NCI-H69 (cell line): Measurements from ENCODE around the gene MRAP.

Experiments used
- DNase-seq: peaks from one replicate; lab custom pipeline; 2025; lab: John Stamatoyannopoulos, UW

MRAP gene

GRCh38 chr21:32322676-32323075 is 24.0 kb downstream of the MRAP start:
- DNase-seq: no peak

DNA sequence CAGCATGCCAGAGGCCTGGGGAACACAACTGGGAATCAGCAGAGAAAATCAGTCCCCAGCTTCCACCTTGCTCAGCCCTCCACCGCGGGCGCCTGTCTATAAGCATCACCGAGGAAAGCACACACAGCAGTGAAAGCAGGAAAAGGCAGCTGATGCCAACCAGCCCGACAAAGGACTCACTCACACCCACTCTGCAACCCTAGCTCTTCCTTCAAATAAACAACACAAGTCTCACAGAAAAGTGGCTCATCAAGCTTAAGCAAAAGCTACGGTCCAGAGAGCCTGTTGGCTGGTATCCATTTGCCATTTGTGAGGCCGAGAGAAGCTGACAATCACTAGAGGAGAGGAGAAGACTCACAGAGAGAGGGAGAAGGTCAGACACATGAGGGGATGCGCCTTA is 27.1 kb downstream of the MRAP start:
- no peak for DNase-seq

DNA sequence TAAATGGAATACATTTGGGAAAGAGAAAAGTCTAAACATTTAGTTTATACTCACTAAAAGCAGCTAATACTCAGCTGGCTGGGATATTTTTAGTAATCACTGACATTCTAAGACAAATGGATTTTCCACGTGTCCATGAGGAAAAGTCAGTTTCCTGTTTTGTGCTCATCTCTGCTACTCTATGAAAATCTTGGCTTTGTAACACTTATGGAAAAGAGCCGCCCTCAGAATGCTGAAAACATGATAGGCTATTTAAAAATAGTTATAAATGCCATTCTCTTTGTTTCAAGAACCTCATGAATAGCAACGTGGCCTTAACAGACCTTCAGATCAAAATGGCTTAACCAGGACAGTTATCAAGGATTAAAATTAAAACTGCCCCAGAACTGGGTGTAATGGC is 29.9 kb downstream of the MRAP start:
- no peak for DNase-seq

- DNase-seq: no peak
Measured at GRCh38 chr21:32329331-32329730, 30.7 kb downstream of the MRAP start.

DNA sequence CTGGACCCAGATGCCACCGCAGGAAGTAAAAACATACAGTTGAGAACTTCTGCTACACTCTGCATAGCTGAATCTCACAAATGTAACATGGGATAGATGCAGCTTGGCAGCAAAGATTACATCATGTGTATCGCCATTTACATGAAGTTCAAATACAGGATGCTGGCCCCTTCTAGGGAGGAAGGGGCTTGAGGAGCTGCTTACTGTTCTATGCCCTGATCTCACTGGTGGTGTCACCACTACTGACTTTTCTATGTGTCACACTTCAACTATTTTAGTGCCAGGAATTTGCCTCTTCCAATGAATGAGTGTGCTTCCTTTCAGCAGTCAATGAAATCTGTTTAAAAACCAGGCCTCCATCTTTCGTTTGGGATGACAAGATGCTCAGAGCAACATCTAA is 31.1 kb downstream of the MRAP start:
- DNase-seq: no peak

GRCh38 chr21:32330784-32331311 is 32.2 kb downstream of the MRAP start:
- peak; percentile 84 for DNase-seq

DNA sequence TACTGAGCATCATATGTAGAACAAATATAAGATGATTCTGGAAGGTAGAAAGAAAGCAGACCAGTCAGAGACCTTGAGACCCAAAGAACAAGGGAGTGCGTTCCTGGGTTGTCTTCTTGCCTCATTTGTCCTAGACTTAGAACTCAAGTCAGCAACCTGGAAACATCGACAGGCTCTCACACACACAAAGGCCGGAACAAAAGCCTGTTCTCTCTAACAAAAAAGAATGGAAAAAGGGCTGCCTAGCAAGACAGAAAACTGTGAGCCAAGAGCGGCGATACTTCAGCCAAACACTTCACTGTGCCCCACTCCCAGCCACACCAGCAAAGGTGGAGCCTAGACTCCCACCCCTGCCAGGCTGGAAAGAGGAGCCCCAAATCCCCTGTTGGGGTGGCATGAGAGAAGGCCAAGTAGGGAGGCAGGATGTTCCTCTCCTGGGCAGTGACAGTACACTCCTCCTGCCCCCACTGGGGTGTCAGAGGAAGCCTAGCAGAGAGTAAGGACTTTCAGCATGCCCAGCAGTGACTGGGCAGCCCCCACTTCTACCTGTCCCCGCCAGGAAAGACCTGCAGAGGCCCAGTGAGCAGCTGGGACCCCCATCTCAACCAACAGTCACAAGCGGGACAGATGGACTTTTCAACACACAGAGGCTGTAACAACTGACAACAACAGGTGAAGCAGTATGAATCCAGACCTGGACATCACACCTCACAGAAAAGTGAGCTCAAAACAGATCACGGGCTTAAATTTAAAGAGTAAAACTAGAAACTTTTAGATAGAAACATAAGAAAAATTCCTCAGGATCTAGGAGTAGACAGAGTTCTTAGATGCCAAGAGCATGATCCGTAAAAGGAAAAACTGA is 33.0 kb downstream of the MRAP start:
- no peak for DNase-seq

DNA sequence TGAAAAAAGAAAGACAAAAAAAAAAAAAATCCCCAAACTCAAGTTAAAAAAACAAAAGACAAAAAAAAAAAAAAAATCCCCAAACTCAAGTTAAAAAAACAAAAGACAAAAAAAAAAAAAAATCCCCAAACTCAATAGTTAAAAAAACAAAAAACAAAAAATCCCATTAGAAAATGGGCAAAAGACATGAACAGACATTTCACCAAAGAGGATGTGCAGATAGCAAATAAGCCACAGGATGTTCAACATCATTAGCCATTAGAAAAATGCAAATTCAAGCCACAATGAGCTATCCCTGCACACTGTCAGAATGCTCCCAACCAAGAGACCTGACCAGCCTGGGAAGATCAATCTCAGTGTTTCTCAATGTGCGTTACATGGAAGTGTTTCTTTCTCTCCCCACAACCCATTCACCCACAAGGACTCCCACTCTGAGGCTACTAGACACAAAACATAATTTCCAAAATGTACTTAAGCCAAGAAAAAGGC is 33.9 kb downstream of the MRAP start:
- no peak for DNase-seq

DNA sequence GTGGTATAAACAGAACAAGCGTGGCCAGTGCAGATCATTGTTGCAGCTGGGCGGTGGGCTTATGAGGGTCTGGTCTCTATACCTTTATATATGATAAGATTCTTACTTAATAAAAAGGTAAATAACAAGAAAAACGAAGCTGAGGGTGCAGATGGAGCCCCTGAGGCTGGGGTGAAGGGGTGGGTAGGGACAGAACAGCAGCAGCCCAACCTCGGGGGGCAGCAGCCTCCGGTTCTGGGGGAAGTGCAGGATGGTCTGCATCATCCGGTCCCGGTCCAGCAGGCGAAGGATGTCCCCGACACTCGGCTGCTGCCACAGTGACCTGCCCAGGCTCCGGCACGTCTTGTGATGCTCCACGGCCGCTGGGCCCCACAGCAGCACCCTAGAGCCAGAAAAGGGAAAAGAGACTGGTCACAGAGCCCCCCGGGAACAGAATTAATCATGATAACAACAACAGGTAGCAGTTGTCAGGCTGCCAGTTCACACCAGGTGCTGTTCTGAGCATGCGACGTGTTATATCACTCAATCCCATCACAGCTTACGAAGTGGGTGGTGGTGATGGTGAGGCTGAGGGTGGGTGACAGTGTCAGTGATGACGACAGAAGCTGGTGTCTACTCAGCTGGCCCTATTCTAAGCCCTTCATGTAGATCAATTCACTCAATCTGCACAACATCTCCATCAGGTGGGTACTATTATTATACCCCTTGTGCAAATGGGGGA is 35.5 kb downstream of the MRAP start:
- DNase-seq: no peak

- DNase-seq: peak; percentile 87
Measured at GRCh38 chr21:32334980-32335531, 36.4 kb downstream of the MRAP start.

GRCh38 chr21:32335601-32336575 is 37.2 kb downstream of the MRAP start:
- DNase-seq: peak; percentile 20

DNA sequence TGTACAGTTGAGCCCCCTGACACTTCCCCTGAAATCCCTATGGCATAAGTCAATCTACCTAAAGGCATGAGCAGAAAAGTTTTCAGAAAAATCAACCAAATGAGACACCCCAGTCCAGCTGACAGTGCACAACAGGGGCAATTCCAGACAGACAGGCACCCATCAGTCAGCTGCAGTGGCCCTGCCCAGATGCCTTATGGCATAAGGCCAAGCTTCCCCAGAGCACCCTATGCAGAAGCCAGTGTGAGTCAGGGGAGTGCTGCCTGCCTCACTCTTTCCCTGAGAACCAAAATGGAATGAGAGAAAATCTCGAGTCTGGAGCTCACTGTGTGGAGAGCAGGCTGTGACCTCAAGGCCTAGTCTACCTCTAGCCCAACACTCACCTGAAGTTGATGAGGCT is 38.1 kb downstream of the MRAP start:
- peak; percentile 33 for DNase-seq

DNA sequence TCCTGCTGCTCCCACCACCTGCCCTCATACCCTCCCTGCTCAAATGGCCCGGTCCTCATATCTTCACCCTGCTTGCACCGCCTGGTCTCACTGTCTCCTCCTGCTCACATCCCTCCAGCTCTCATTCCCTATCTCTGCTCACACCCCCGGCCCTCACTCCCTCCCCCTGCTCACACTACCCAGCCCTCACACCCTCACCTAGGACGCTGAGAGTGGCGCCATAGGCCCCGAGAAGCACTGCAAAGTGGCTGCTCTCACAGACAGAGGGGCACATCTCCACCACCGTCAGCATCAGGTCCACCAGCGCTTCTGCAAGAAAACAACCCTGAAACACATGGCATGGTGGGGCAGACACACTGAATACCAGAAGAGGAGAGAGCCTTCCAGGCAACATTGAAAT is 38.6 kb downstream of the MRAP start:
- no peak for DNase-seq

- DNase-seq: no peak
Measured at GRCh38 chr21:32338209-32338921, 39.7 kb downstream of the MRAP start.

DNA sequence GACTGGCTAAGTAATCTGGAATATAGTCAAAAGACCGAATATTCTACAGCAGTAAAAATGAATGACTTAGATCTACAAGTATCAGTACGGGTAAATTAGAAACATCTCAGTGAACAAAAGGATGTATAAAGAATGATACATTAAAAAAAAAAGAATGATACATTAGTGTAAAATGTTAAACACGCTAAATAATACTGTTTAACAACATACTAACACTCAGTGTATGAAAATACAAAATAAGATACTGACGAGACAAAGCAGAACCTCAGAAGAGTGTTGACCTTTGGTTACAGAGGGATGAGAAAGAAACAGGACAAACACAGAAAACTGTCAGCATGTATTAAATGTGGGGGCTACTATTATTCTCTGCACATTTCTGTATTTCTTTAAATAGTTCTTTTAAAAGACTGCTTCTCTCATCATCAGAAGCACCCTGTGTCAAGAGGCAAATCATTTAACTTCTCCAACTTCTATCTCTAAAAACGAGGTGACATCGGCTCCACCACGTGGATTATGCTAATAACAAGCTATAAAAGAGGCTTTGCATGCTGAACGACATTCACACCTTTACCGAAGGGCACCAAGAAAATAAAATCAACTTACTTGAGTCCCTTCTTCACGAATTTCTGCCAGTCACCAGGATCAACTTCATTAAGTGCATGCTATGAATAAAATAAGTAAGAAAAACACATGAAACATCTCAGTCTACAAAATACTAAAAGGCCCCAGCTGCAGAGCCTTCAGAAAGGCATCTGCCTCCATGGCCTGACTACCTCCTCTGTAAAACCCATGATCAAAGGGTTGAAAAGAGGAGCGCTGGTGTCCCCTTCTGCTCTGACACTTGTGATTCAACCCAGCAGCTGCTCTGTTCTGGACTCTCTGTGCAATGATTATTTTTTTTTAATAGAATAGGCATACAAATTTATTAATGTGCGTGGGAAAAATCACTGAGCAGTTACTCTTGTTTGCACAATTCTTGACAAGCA is 42.5 kb downstream of the MRAP start:
- DNase-seq: no peak

GRCh38 chr21:32346951-32347350 is 48.3 kb downstream of the MRAP start:
- DNase-seq: no peak

- DNase-seq: no peak
Measured at GRCh38 chr21:32347351-32347750, 48.7 kb downstream of the MRAP start.

- no peak for DNase-seq
Measured at GRCh38 chr21:32347977-32348376, 49.3 kb downstream of the MRAP start.

DNA sequence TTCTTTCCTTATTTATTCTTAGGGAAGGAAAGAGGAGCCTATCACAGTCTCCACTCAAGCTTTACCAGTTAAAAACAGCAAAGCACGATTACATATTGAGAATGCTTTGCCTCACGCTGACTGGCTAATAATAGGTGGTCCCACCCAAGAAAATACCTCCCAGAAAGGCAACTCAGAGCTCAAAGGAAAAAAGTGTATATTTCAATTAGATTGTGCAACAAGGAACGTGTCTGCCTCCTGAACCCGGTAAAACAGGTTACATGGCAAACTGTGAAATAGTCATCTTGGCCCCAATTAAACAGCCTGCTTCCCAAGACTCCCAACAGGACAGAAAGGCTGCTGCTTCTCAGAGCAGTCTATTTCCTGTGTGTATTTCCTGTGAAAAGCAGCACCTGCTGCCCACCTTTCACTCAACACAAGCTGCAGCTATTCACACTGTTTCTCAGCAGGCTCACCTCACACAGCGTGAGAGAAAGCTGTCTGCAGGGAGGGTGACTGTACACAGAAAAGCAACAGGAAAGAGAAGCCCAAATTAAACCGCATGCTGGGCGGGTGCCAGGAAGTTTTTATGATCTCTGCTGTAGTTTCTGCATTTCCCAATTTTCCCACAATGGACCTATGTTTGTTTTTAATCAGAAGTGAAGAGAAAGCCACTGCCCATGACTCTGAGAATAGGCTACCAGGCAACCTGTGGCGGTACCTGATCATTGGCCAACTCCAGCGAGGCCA is 50.1 kb downstream of the MRAP start:
- peak; percentile 96 for DNase-seq
